ENCODE results near the gene KANSL1.
A peak's percentile ranks its signal among the peaks of the same experiment; 100 is the strongest.
"Not testable (repeated sequence)": the region's sequence is repeated elsewhere in the genome, so short reads cannot be mapped to it uniquely, and the experiment has no call there.

Gene KANSL1

GRCh38 chr17:46121165-46121764 lies 72.0 kb downstream of the KANSL1 start:
- H3K4me3 ChIP-seq: no peak overlapping the region
- H3K27ac ChIP-seq: no peak overlapping the region

DNA sequence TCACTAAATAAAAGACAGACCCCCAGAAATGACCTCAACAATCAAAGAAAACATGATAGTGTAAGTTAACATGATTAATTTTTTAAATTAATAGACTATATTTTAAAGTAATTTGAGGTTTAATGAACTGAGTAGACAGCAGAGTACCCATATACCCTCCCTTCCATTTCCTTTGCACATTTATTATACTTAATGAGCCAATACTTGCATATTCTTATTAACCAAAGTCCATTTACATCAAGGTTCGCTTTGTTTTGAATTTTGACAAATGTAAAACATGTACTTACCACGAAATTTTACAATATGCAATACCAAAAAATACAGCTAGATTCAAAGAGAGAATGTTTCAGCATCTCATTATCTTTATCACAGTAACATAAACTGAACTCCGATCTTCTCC lies 72.7 kb downstream of the KANSL1 start:
- H3K4me3 ChIP-seq: no peak overlapping the region
- no peak overlapping the region for H3K27ac ChIP-seq

- no peak overlapping the region for H3K4me3 ChIP-seq
- H3K27ac ChIP-seq: no peak overlapping the region
These were observed 73.2 kb downstream of the KANSL1 start for GRCh38 chr17:46120078-46120477.

GRCh38 chr17:46118964-46119363 lies 74.3 kb downstream of the KANSL1 start:
- Histone ChIP-seq H3K4me3 (no peak overlapping the region), H3K27ac (no peak overlapping the region)

DNA sequence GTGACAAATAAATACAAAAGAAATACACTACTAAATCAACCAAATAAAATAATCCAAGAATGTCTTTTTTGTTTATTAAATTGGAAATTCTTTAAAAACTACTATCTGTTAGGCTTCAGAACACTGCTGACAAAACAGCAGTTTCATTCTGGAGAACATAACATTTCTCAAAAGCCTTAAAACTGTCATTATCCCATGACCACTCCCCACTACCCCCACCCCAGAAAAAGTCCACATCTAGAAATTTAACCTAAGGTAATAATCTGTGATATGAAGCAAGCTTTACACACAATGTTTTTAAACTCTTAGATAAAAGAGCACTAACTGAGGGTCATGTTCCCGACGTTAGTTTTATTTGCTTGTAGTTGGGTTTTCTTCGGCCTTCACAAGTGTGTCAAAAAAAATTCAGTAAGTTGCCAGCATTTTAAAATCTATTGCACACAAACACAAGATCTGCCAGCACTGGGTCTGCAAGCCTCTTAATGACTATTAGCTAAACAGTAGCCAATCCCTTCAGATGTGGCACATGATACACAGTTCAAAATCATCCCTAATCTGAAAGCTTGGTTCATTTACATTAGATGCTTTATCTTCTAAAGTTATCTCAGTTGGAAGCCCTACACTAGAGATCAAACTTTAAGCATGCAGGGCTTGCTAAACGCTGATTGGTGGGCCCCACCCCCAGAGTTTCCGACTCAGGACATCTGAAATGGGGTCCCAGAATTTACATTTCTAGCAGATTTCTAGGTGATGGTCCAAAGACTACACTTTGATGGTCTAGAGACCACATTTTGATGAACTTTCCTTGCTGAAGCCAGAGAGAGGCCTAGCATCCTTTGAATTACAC lies 75.2 kb downstream of the KANSL1 start:
- H3K27ac ChIP-seq: no peak overlapping the region
- no peak overlapping the region for H3K4me3 ChIP-seq

DNA sequence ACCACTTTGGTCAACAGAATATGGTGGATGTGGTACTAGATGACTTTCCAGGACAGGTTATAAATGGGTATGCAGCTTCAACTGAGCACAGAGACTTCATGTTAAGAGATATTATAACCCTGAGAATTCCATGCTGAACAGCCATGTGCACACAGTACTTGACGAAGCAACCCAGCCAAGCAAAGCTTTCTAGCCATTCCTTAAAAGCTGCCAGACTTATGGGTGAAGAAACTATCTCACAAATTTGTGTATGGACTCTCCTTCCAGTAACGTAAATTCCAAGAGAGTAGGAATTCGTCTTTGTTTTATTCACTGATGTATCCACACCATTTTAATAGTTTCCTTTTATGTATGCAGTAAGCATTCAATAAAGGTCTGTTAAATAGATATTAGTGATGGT lies 76.1 kb downstream of the KANSL1 start:
- no peak overlapping the region for H3K27ac ChIP-seq
- no peak overlapping the region for H3K4me3 ChIP-seq

GRCh38 chr17:46115699-46116098 lies 77.5 kb downstream of the KANSL1 start:
- Histone ChIP-seq H3K4me3 (no peak overlapping the region), H3K27ac (no peak overlapping the region)

DNA sequence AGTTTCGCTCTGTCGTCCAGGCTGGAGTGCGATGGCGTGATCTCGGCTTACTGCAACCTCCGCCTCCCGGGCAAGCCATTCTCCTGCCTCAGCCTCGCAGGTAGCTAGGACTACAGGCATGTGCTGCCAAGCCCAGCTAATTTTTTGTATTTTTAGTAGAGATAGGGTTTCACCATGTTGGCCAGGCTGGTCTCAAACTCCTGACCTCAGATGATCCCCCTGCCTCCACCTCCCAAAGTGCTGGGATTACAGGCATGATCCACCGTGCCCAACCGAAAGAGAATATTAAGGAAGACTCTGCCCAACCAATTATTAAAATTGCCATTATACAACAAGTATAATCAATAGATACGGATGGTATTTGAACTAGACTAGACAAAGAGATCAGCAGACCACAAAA lies 82.0 kb downstream of the KANSL1 start:
- H3K4me3 ChIP-seq, H3K27ac ChIP-seq: not testable (repeated sequence)

- H3K4me3 ChIP-seq: no peak overlapping the region
- no peak overlapping the region for H3K27ac ChIP-seq
These were observed 83.0 kb downstream of the KANSL1 start for GRCh38 chr17:46110219-46110618.

DNA sequence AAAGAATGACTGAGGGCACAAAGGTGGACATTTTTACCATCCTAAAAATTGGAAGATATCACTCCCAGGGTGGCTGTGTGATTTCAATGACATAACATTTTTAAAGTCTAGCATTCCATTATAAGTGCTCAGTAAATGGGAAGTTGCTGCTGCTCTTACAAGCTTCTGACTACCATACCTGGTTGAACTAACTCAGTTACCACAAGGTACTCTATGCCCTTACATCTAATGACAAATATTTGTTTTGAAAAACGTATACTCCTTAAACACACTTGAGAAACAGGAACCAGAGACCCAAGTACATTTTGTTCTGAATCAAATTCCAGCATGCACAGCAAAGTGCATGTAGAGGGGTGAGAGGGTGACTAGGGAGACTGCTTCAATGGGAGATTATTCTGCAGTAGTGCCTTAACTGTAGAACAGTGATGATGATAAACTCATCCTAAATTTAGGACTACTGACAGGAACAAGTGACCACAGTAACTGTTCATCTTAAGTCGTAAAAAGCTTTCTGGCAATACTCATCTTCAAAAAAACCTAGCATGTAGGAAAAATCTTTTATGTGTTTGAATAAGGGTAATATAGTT lies 83.5 kb downstream of the KANSL1 start:
- Histone ChIP-seq H3K27ac (no peak overlapping the region), H3K4me3 (no peak overlapping the region)

DNA sequence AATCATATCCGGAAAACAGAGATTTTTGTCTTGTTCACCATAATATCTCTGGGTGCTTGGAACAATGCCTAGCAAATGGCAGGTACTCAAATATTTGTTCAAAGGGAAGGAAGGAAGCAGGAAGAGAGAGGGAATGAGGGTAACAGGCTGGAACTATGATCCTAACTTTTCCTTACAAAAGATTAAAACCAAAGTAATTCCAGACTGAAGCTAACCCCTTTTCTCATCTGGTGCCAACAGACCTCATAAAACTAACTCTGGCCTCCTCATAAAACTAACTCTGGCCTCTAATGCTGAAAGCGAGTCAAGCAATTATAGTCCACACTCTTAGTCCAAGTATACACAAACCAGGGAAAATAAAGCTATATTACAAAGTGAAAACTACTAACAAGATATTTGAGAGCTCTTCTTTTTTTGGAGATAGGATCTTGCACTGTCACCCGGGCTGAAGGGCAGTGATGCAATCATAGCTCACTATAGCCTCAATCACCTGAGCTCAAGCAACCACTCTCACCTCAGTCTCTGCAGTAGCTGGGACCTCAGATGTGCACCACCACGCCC lies 84.6 kb downstream of the KANSL1 start:
- H3K4me3 ChIP-seq: no peak overlapping the region
- H3K27ac ChIP-seq: no peak overlapping the region

DNA sequence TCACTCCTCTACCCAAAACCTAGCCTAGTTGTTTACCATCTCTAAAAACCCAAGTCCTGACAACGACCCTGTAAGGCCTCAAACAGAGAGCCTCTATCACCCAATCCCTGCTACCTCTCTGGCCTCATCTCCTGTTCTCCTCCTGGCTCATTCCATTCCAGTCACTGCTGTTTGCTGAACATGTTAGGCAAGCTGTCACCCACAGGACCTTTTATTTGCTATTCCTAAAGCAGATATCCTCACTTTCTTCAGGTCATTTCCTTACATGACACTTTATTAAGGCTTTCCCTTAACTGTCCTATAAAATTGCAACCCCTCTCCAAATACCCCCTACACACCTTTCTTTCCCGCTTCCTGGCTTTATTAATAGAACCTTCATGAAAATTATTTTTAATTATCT lies 85.1 kb downstream of the KANSL1 start:
- no peak overlapping the region for H3K27ac ChIP-seq
- H3K4me3 ChIP-seq: no peak overlapping the region

DNA sequence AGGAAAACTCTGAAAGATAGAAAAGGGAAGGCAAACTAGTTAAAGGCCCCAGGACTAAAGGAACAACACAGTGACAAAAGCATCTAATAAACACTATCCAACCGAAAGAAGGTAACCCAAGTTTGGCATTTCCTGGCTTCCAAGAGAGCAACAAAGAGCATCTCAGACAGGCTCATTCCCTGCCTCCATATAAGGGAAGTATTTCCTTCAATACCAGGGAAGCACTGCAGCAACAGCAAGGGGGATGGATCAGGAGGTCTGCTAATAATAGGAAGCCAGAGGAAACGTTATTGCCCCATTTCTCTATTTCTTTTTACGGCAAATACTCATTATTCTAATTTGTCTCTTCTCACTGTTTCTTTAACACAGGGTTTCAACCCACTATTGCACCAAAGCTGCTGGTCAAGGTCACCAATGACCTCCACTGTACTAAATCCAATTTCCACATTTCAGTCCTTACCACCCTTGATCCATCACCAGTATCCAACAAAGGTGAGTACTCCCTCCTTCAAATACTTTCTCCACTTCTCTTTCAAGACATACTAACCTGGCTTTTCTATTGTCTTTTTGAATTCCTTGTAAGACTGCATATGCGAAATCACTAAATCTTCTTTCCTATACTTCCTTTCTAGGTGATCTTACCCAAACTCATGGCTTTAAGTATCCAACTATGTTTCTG lies 86.1 kb downstream of the KANSL1 start:
- Histone ChIP-seq H3K27ac (no peak overlapping the region), H3K4me3 (no peak overlapping the region)

GRCh38 chr17:46102806-46103205 lies 90.4 kb downstream of the KANSL1 start:
- not testable (repeated sequence) for H3K4me3 ChIP-seq, H3K27ac ChIP-seq

DNA sequence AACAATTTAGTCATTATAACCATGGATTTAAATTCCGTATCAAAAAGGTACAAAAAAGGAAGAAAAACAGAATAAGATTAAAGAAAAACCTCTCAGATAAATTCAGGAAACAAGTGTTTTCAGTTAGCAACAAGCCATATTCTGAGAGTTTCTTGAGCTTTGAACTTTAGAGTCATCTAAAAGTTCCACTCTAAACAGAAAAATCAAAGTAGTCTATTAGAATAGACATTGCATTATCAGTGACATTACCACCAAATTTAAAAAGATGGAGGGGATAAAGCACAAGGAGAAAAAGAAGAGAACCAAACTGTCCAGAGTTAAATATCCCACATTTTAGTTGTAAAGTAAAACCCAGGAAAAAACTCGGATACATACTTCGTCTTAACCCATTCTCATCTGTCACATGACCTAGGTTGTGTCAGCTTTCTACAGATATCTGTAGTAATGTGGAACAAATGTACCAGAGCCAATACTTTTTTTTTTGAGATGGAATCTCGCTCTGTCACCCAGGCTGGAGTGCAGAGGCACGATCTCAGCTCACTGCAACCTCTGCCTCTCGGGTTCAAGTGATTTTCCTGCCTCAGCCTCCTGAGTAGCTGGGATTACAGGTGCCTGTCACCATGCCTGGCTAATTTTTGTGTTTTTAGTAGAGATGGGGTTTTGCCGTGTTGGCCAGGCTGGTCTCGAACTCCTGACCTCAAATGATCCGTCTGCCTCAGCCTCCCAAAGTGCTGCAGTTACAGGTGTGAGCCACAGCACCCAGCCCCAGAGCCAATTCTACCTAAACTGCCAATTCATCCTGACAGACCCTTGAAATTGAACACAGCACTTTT lies 91.2 kb downstream of the KANSL1 start:
- peak overlapping the region in 2 of 21 experiments; percentile 8 to 21 for H3K27ac ChIP-seq
- H3K4me3 ChIP-seq: not testable (repeated sequence)

- no peak overlapping the region for H3K4me3 ChIP-seq
- peak overlapping the region in 4 of 21 experiments; percentile 0 to 24 (median 4) for H3K27ac ChIP-seq
These were observed 92.6 kb downstream of the KANSL1 start for GRCh38 chr17:46100590-46100989.

DNA sequence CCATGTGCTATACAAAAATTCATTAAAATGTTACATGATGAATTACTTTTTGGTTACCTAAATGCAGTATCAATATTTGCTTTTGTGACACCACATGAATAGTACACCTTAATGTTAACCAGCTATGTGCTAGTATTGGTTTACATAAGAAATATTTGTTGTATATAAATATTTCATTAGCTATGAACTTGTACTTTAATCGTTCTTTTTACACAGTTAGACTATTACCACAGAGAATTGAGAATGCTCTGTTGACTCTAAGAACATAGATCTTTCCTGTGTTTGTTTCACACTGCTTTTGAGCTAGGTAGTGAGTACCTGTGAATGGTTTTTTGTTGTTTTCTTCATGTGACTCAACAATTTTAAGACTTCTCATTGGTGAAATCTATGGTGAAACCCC lies 93.4 kb downstream of the KANSL1 start:
- Histone ChIP-seq H3K4me3 (no peak overlapping the region), H3K27ac (no peak overlapping the region)

- no peak overlapping the region for H3K27ac ChIP-seq
- H3K4me3 ChIP-seq: no peak overlapping the region
These were observed 95.7 kb downstream of the KANSL1 start for GRCh38 chr17:46097497-46097896.

- H3K27ac ChIP-seq: no peak overlapping the region
These were observed 100.2 kb downstream of the KANSL1 start for GRCh38 chr17:46092991-46093390.

More at GRCh38 chr17:46092991-46093390, 100.2 kb downstream of the KANSL1 start:
- H3K4me3 ChIP-seq: no peak overlapping the region

Measured in skin epidermis (tissue), 12 donors.